A673 (cell line): ENCODE data around the gene CX3CR1.

Source experiments
- CTCF ChIP-seq: fragments of 300-800, 200-600 bp; sonication (generic); conservative IDR thresholded peaks from 2 replicates; pipeline ENCODE4 v1.5.1; 2017; ENCODE audit warnings: low read depth, mild to moderate bottlenecking, antibody characterized with exemption, low read length, moderate library complexity, mixed read lengths
- EZH2 ChIP-seq: fragments of 200-600 bp; sonication (generic); IDR thresholded peaks from 2 replicates; pipeline ENCODE4 v1.6.1; 2017; ENCODE audit warnings: borderline replicate concordance, low read depth, mild to moderate bottlenecking, mixed read lengths, antibody characterized with exemption, low read length; ENCODE audit not compliant: poor library complexity, severe bottlenecking

- TF ChIP-seq CTCF (no peak), EZH2 (no peak)
Measured at GRCh38 chr3:39282057-39282456, 2.2 kb upstream of the CX3CR1 start.
